Hepatocyte (in vitro differentiated cells): ENCODE measurements around the gene MUC20. TPM values are rescaled to one million over a fixed set of nuclear protein-coding genes. Genes with fewer than 3 reads are reported as not detected.
"Not testable (repeated sequence)": the region's sequence is repeated elsewhere in the genome, so short reads cannot be mapped to it uniquely, and the experiment has no call there.

Experiments used
- DNase-seq: peaks from one replicate; pipeline ENCODE4 v3.0.0-alpha.2; 2016; ENCODE audit warnings: low spot score
- H2AFZ ChIP-seq: fragments of 200-600 bp; sonication (generic); 2 replicates; pipeline ENCODE4 v1.6.0; 2016; ENCODE audit warnings: antibody characterized with exemption, mild to moderate bottlenecking
- H3K27ac ChIP-seq: fragments of 200-600 bp; sonication (generic); 2 replicates; pipeline ENCODE4 v1.5.1; 2016; ENCODE audit warnings: mild to moderate bottlenecking
- H3K27me3 ChIP-seq: fragments of 200-600 bp; sonication (generic); 2 replicates; pipeline ENCODE4 v1.6.1; 2016
- H3K36me3 ChIP-seq: fragments of 200-600 bp; sonication (generic); replicated peaks from 2 replicates; pipeline ENCODE4 v1.5.1; 2016; ENCODE audit warnings: low read depth; ENCODE audit not compliant: insufficient read depth
- H3K4me1 ChIP-seq: fragments of 200-600 bp; sonication (generic); 2 replicates; pipeline ENCODE4 v1.5.1; 2016; ENCODE audit warnings: mild to moderate bottlenecking, moderate library complexity; ENCODE audit not compliant: insufficient read depth
- H3K4me2 ChIP-seq: fragments of 200-600 bp; sonication (generic); 2 replicates; pipeline ENCODE4 v1.6.0; 2016
- H3K4me3 ChIP-seq: fragments of 200-600 bp; sonication (generic); 2 replicates; pipeline ENCODE4 v1.5.1; 2016; ENCODE audit warnings: mild to moderate bottlenecking
- H3K79me2 ChIP-seq: fragments of 200-600 bp; sonication (generic); 2 replicates; pipeline ENCODE4 v1.6.0; 2017; ENCODE audit warnings: mild to moderate bottlenecking
- H3K9me2 ChIP-seq: fragments of 200-600 bp; sonication (generic); replicated peaks from 2 replicates; pipeline ENCODE4 v1.6.0; 2017; ENCODE audit warnings: mild to moderate bottlenecking; ENCODE audit not compliant: insufficient read depth
- H3K9me3 ChIP-seq: fragments of 200-600 bp; sonication (generic); 2 replicates; pipeline ENCODE4 v1.5.1; 2016; ENCODE audit warnings: low read depth, mild to moderate bottlenecking
- H4K20me1 ChIP-seq: fragments of 200-600 bp; sonication (generic); 2 replicates; pipeline ENCODE4 v1.6.0; 2016; ENCODE audit warnings: mild to moderate bottlenecking; ENCODE audit not compliant: insufficient read depth, poor library complexity, severe bottlenecking
- EZH2 ChIP-seq: fragments of 200-600 bp; sonication (generic); IDR thresholded peaks from 2 replicates; pipeline ENCODE4 v1.6.1; 2016; ENCODE audit warnings: antibody characterized with exemption, mild to moderate bottlenecking, borderline replicate concordance
- EZH2phosphoT487 ChIP-seq: fragments of 200-600 bp; sonication (generic); IDR thresholded peaks from one replicate; pipeline ENCODE4 v1.6.1; 2018; ENCODE audit warnings: antibody characterized with exemption, mild to moderate bottlenecking, low read depth, moderate library complexity; ENCODE audit not compliant: unreplicated experiment, severe bottlenecking
- WGBS: methylation state at CpG from one replicate; pipeline ENCODE4 v1.1.6; 2016; ENCODE audit warnings: low lambda C conversion rate; ENCODE audit errors: missing lambda C conversion rate; 5-methylcytosine and 5-hydroxymethylcytosine counted together
- polyA plus RNA-seq: library from polyadenylated mRNA; unstranded; fragments of >200 nt; fragmentation: Nextera tagmentation; extraction: Ambion mirVana; gene quantifications from 2 replicates; pipeline ENCODE4 v1.2.1, GENCODE V29; 2016
- total RNA-seq: library from RNA; depleted of rRNA; stranded (reverse); fragments of >200 nt; gene quantifications from 2 replicates; pipeline ENCODE4 v1.2.3, GENCODE V29; 2014
- TF ChIP-seq, protein P1 (sequence below): fragments of 200-600 bp; sonication (generic); IDR thresholded peaks from 2 replicates; pipeline ENCODE4 v1.5.1; 2016; ENCODE audit warnings: antibody characterized with exemption, mild to moderate bottlenecking; ENCODE audit not compliant: poor library complexity

Gene MUC20
- total and polyA plus RNA-seq, 2 experiments from 2014 or later, result 4.5 to 8.2 TPM

DNA sequence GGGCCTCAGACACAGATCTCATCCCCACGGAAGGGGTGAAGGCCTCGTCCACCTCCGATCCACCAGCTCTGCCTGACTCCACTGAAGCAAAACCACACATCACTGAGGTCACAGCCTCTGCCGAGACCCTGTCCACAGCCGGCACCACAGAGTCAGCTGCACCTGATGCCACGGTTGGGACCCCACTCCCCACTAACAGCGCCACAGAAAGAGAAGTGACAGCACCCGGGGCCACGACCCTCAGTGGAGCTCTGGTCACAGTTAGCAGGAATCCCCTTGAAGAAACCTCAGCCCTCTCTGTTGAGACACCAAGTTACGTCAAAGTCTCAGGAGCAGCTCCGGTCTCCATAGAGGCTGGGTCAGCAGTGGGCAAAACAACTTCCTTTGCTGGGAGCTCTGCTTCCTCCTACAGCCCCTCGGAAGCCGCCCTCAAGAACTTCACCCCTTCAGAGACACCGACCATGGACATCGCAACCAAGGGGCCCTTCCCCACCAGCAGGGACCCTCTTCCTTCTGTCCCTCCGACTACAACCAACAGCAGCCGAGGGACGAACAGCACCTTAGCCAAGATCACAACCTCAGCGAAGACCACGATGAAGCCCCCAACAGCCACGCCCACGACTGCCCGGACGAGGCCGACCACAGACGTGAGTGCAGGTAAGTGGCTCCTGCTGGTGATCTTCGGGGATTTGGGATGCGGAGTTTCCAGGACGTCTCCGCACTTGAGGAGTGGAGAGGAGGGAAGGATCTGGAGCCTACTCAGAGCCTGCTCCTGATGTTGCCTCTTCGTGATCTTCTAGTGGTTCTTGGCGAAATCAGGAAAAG is 5.3 kb downstream of the MUC20 start:
- H3K27me3 ChIP-seq, H2AFZ ChIP-seq, H3K4me2 ChIP-seq, H3K9me3 ChIP-seq, H3K9me2 ChIP-seq, DNase-seq, H3K36me3 ChIP-seq, H3K4me3 ChIP-seq, H3K79me2 ChIP-seq, H3K27ac ChIP-seq, H4K20me1 ChIP-seq: not testable (repeated sequence)
- 93% methylated on average over 32 of the region's 32 CpGs for WGBS
- peaks cover 22% of the 10 kb centered on the region for H3K4me1 ChIP-seq

DNA sequence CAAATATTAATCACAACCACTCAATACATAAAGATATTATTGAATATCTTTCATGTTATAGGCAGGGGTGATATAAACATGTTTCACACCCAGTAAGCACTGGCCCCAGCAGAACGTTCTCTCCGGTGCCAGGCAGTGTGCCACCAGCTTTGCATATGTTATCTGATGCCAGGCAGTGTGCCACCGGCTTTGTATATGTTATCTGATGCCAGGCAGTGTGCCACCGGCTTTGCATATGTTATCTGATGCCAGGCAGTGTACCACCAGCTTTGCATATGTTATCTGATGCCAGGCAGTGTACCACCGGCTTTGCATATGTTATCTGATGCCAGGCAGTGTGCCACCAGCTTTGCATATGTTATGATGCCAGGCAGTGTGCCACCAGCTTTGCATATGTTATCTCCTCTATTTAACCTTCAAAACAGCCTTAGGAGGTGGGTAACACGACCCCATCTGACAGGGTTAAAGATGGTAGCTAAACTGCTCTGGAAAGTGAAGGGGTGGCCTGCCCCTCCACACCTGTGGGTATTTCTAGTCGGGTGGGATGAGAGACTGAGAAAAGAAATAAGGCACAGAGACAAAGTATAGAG is 6.9 kb downstream of the MUC20 start:
- no peak for DNase-seq
- WGBS, result 69% methylated on average over 7 of the region's 7 CpGs
- H3K4me1 ChIP-seq, result peaks cover 18% of the 10 kb centered on the region
- peak overlapping the region; percentile 16 for H3K27ac ChIP-seq
- no peaks in the 10 kb centered on the region for H3K79me2 ChIP-seq
- no peaks in the 10 kb centered on the region for H4K20me1 ChIP-seq
- TF ChIP-seq EZH2, result no peak
- TF ChIP-seq EZH2phosphoT487, result no peak
- TF ChIP-seq, protein P1, sequence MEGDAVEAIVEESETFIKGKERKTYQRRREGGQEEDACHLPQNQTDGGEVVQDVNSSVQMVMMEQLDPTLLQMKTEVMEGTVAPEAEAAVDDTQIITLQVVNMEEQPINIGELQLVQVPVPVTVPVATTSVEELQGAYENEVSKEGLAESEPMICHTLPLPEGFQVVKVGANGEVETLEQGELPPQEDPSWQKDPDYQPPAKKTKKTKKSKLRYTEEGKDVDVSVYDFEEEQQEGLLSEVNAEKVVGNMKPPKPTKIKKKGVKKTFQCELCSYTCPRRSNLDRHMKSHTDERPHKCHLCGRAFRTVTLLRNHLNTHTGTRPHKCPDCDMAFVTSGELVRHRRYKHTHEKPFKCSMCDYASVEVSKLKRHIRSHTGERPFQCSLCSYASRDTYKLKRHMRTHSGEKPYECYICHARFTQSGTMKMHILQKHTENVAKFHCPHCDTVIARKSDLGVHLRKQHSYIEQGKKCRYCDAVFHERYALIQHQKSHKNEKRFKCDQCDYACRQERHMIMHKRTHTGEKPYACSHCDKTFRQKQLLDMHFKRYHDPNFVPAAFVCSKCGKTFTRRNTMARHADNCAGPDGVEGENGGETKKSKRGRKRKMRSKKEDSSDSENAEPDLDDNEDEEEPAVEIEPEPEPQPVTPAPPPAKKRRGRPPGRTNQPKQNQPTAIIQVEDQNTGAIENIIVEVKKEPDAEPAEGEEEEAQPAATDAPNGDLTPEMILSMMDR, result no peak
- H3K9me3 ChIP-seq, result no peaks in the 10 kb centered on the region
- no peaks in the 10 kb centered on the region for H3K9me2 ChIP-seq
- H3K36me3 ChIP-seq, result no peaks in the 10 kb centered on the region
- no peak overlapping the region for H3K4me2 ChIP-seq
- H3K4me3 ChIP-seq, result no peak overlapping the region
- H2AFZ ChIP-seq, result no peak overlapping the region
- no peaks in the 10 kb centered on the region for H3K27me3 ChIP-seq

DNA sequence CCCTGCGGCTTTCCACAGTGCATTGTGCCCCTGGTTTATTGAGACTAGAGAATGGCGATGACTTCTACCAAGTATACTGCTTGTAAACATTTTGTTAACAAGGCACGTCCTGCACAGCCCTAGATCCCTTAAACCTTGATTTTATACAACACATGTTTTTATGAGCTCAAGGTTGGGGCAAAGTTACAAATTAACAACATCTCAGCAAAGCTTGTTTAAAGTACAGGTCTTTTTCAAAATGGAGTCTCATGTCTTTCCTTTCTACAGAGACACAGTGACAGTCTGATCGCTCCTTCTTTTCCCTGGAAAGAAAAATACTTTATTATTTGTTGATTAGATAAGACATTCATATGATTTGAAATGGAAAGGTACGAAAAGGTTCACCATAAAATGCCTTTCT is 8.0 kb downstream of the MUC20 start:
- Histone ChIP-seq H3K4me1 (peaks cover 18% of the 10 kb centered on the region), H2AFZ (peak overlapping the region; percentile 3), H3K27ac (peak overlapping the region; percentile 49)
- 64% methylated on average over 5 of the region's 5 CpGs for WGBS
- not testable (repeated sequence) for H3K27me3 ChIP-seq, H3K9me3 ChIP-seq, H4K20me1 ChIP-seq, H3K4me2 ChIP-seq, H3K9me2 ChIP-seq, H3K4me3 ChIP-seq, H3K79me2 ChIP-seq, DNase-seq, H3K36me3 ChIP-seq

DNA sequence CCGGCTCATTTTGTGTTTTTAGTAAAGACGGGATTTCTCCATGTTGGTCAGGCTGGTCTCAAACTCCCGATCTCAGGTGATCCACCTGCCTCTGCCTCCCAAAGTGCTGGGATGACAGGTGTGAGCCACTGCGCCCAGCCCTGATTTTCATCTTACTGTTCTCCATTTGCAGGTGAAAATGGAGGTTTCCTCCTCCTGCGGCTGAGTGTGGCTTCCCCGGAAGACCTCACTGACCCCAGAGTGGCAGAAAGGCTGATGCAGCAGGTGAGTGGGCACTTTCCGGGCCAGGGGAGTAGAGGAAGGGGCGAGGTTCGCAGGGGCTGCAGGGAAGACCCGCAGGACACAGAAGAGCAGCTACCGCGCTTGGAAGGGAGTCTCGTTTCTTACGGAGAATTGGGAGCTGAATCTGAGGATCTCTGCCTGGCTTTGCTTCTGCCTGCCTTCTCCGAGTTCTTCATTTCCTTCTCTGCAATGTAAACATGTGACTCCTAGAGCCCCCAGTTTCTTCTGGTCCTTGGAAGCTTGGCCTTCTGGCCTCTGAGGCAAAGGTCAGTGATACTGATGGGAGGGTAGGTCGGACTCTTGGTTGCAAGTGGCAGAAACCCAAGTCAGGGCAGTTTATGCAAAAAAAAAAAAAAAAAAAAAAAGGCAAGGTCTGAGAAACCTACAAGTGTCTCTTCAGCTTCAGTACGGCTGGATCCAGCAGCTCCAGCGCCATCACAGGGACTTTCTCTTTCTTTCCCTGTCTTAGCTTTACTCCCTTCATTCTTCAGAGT is 8.9 kb downstream of the MUC20 start:
- H3K27ac ChIP-seq, result peak overlapping the region; percentile 49
- WGBS, result 90% methylated on average over 18 of the region's 18 CpGs
- no peak overlapping the region for H3K4me3 ChIP-seq
- H3K27me3 ChIP-seq, result no peaks in the 10 kb centered on the region
- H3K9me3 ChIP-seq, result no peaks in the 10 kb centered on the region
- no peaks in the 10 kb centered on the region for H3K79me2 ChIP-seq
- TF ChIP-seq EZH2phosphoT487 (no peak), EZH2 (no peak)
- TF ChIP-seq, protein P1, result no peak
- H3K4me2 ChIP-seq, result no peak overlapping the region
- no peaks in the 10 kb centered on the region for H4K20me1 ChIP-seq
- DNase-seq, result no peak
- H3K36me3 ChIP-seq, result no peaks in the 10 kb centered on the region
- peaks cover 18% of the 10 kb centered on the region for H3K4me1 ChIP-seq
- no peaks in the 10 kb centered on the region for H3K9me2 ChIP-seq
- H2AFZ ChIP-seq, result no peak overlapping the region
